Cardiac muscle cell (in vitro differentiated cells and primary cell): Measurements from ENCODE around the gene MIS18BP1. TPM values are rescaled to one million over a fixed set of nuclear protein-coding genes. Genes with fewer than 3 reads are reported as not detected.

Experiments used
- DNase-seq, 2 donors: peaks; one replicate each; pipeline versions ENCODE4 v3.0.0 to v3.0.0-alpha.2; 2010 to 2017; ENCODE audit warnings: low read depth in 1 of 2, low spot score in 1 of 2
- H3K27ac ChIP-seq: fragments of 200-600 bp; sonication (generic); 2 replicates; pipeline ENCODE4 v1.5.1; 2016
- H3K27me3 ChIP-seq: fragments of 200-600 bp; sonication (generic); 2 replicates; pipeline ENCODE4 v1.6.0; 2016; ENCODE audit warnings: control low read depth
- H3K36me3 ChIP-seq: fragments of 200-600 bp; sonication (generic); 2 replicates; pipeline ENCODE4 v1.5.1; 2016; ENCODE audit warnings: control low read depth
- H3K4me1 ChIP-seq: fragments of 200-600 bp; sonication (generic); 2 replicates; pipeline ENCODE4 v1.8.1; 2017; ENCODE audit warnings: low read depth, mild to moderate bottlenecking, mixed run types
- H3K4me3 ChIP-seq: fragments of 200-600 bp; sonication (generic); 2 replicates; pipeline ENCODE4 v1.5.1; 2016; ENCODE audit warnings: mild to moderate bottlenecking
- H3K9me3 ChIP-seq: fragments of 200-600 bp; sonication (generic); 2 replicates; pipeline ENCODE4 v1.5.1; 2017; ENCODE audit warnings: low read depth, mild to moderate bottlenecking, control low read depth
- CTCF ChIP-seq: IDR thresholded peaks from 2 replicates; pipeline ENCODE4 v1.5.1; 2012; ENCODE audit warnings: low read depth, mild to moderate bottlenecking, low read length
- polyA plus RNA-seq: library from polyadenylated mRNA; unstranded; fragments of >200 nt; fragmentation: Nextera tagmentation; extraction: Ambion mirVana; gene quantifications from 2 replicates; pipeline ENCODE4 v1.2.1, GENCODE V29; 2016
- total RNA-seq: library from RNA; depleted of rRNA; stranded (reverse); fragments of >200 nt; gene quantifications from 2 replicates; pipeline ENCODE4 v1.2.3, GENCODE V29; 2016

MIS18BP1 gene
- total and polyA plus RNA-seq, 2 experiments from 2014 or later: 11.8 to 34.8 TPM

GRCh38 chr14:45198551-45198950, 54.5 kb downstream of the MIS18BP1 start:
- TF ChIP-seq CTCF: no peak
- peaks cover 4% of the 10 kb centered on the region for H3K36me3 ChIP-seq
- peak in 1 of 2 donors; percentile 64 for DNase-seq
- H3K27ac ChIP-seq: no peak overlapping the region
- no peaks in the 10 kb centered on the region for H3K9me3 ChIP-seq
- H3K27me3 ChIP-seq: no peaks in the 10 kb centered on the region
- no peak overlapping the region for H3K4me3 ChIP-seq
- H3K4me1 ChIP-seq: no peaks in the 10 kb centered on the region

- Histone ChIP-seq H3K36me3 (no peaks in the 10 kb centered on the region), H3K27ac (no peak overlapping the region), H3K4me1 (no peaks in the 10 kb centered on the region), H3K4me3 (no peak overlapping the region), H3K9me3 (no peaks in the 10 kb centered on the region), H3K27me3 (no peaks in the 10 kb centered on the region)
- no peak for DNase-seq
- TF ChIP-seq CTCF: no peak
Measured at GRCh38 chr14:45194964-45195363, 58.0 kb downstream of the MIS18BP1 start.

GRCh38 chr14:45185100-45185814, 67.7 kb downstream of the MIS18BP1 start:
- Histone ChIP-seq H3K4me1 (no peaks in the 10 kb centered on the region), H3K9me3 (no peaks in the 10 kb centered on the region), H3K36me3 (peaks cover 10% of the 10 kb centered on the region), H3K27ac (no peak overlapping the region), H3K27me3 (no peaks in the 10 kb centered on the region), H3K4me3 (no peak overlapping the region)
- no peak for DNase-seq
- TF ChIP-seq CTCF: no peak

- Histone ChIP-seq H3K4me3 (no peak overlapping the region), H3K27me3 (no peaks in the 10 kb centered on the region), H3K36me3 (peaks cover 6% of the 10 kb centered on the region), H3K4me1 (no peaks in the 10 kb centered on the region), H3K27ac (no peak overlapping the region), H3K9me3 (no peaks in the 10 kb centered on the region)
- DNase-seq: no peak
- no peak for TF ChIP-seq CTCF
Measured at GRCh38 chr14:45181806-45182205, 71.2 kb downstream of the MIS18BP1 start.

- no peak overlapping the region for H3K4me3 ChIP-seq
- no peak for TF ChIP-seq CTCF
Measured at GRCh38 chr14:45181329-45181728, 71.7 kb downstream of the MIS18BP1 start.

More at GRCh38 chr14:45181329-45181728, 71.7 kb downstream of the MIS18BP1 start:
- Histone ChIP-seq H3K36me3 (peaks cover 6% of the 10 kb centered on the region), H3K9me3 (no peaks in the 10 kb centered on the region), H3K27me3 (no peaks in the 10 kb centered on the region), H3K27ac (no peak overlapping the region), H3K4me1 (no peaks in the 10 kb centered on the region)
- no peak for DNase-seq
